Stimulated activated naive CD8-positive, alpha-beta T cell treated with anti-CD3 and anti-CD28 coated beads, Interleukin-15, Interleukin-2, amounts not matched to agents 100 U/mL and 50 U/mL, for 24 hours (primary cell): ENCODE measurements around the gene GPRASP2.

Experiments used
- ATAC-seq: fragments of 150-1000 bp; cut with Tn5 transposase; one replicate; pipeline ENCODE4 v1.10.0; 2021
- DNase-seq: peaks from one replicate; pipeline ENCODE4 v3.0.0; 2021

Gene GPRASP2

GRCh38 chrX:102745513-102745856 is 33.2 kb downstream of the GPRASP2 start:
- ATAC-seq (no peak), DNase-seq (no peak)

DNA sequence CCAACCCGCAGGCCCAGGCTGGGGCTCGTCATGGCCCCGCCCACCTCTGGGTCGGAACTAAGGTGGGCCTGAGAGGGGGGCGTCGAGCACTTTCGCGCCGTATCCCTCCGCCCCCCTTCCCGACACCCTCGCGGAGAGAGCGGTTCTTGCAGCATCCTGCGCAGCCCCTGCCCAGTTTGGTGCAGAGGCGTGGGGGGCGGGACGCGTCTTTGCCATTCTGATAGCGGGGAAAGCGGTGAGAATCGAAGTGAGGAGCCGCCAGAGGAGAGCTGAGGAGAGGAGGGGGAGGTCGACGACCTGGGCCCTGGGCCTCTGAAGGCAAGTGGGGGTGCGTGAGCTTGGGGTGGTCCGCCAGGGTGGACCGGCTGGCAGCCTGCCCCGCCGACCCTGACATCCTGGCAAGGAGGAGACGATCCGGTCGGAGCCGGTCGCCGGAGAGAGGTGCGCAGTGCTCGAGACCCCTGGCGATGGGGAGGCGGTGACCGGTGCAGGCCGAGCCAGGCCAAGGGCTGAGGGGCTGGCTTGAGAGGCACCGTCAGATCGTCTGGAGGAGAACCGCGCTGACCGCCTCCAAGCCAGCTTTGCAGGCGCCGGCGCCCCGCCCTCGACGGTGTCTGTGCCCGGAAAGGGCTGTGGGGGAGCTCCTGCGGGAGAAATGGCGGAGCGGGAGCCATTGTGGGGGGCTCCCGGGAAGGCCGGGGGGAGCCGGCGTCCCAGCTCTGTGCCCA is 33.8 kb downstream of the GPRASP2 start:
- DNase-seq, result peak; percentile 28
- peak; percentile 66 for ATAC-seq

DNA sequence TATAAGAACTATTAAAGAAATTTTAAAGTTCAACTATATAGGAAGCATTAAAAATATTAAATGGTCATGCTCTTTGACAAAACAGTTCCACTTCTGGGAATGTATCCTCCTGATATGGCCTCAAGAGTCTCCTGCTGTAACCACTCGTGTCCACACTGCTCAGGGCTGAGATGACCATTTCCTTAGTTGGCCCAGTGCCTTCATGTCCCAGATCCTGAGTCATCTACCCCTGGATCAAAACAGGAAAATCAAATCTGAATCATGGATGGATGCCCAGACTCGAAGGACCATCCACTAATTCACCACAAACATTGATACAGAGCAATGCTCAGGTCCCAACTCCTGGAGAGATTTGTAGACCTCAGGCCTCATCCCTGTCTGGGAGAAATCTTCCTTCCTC is 53.0 kb downstream of the GPRASP2 start:
- ATAC-seq (no peak), DNase-seq (no peak)

DNA sequence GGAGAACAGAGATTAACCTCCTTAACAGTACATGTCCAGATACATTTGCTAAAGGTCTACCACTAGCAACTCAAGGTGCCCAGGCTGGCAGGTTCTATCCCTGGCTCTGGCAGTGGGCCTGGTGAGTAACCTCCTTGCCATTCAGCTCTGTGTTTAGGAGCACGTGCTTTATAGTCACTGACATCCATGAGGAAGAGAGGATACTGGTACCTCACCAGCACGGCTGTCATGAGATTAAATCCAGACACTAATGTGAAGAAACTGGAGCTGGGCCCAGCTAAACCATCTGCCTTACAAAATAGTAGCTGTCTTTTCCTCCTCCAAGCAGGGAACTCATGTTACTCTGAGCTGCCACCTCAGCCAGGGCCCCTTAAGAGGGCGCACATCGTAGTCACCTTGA is 53.6 kb downstream of the GPRASP2 start:
- no peak for ATAC-seq
- no peak for DNase-seq

- ATAC-seq (no peak), DNase-seq (no peak)
Measured at GRCh38 chrX:102767287-102767686, 55.0 kb downstream of the GPRASP2 start.
